HuH-7 (cell line): ENCODE results near the gene RALB.

ENCODE experiments used
- DNase-seq: peaks from one replicate; pipeline ENCODE4 v3.0.0; 2011; ENCODE audit warnings: low spot score

The RALB gene

DNA sequence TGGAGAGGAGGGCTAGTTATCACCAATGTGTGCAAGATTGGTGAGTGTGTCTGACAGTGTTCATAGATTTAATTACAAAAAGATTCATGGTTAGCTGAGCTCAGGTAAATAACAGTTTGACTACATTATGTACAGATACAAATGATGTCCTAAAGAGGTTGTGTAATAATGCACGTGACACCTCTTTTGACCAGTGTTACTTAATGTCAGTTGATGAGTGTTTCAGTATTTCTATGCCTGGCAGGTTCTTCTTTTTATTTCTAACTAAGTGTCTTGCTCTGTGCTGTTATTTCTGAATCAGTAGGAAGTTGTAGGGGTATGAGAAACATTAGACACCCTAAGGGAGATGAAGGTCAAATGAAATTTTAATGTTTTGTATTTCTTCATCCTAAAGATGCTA lies 85.4 kb downstream of the RALB start:
- DNase-seq, result no peak

- no peak for DNase-seq
Observed at GRCh38 chr2:120341977-120342376, 89.3 kb downstream of the RALB start.

DNA sequence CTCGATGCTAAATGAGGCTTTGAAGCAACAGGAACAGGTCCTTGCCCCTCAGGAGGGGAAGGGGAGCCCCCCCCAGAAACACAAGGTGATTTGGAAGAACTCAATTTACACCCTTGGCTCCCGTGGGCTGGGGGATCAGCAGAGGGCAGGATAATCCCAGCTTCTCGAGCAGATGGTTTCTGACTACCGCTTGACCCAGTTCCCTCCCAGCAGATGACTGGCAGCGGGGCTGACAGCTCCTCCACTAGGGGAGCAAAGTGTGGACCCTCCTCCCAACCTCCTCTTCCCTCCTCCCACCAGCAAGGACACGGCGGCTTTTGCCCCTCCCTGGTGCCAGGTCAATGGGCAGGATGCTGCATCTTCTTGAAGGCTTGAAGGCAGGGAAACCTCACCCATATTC lies 89.8 kb downstream of the RALB start:
- no peak for DNase-seq

DNA sequence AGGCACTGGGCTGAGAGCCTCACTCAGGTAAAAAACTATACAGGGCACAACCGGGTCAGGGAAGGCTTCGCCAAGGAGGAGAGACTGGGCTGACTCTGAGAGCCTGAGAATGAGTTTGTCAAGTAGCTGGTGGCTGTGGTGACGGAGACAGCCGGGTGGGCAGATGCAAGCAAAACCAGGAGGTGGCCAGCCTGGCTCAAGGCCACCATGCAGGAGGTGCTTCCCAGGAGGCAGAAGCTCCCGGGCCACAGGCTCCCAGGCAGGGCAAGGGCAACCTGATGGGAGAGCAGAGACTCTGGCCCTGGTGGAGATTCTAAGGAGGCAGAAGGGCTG lies 90.4 kb downstream of the RALB start:
- no peak for DNase-seq

DNA sequence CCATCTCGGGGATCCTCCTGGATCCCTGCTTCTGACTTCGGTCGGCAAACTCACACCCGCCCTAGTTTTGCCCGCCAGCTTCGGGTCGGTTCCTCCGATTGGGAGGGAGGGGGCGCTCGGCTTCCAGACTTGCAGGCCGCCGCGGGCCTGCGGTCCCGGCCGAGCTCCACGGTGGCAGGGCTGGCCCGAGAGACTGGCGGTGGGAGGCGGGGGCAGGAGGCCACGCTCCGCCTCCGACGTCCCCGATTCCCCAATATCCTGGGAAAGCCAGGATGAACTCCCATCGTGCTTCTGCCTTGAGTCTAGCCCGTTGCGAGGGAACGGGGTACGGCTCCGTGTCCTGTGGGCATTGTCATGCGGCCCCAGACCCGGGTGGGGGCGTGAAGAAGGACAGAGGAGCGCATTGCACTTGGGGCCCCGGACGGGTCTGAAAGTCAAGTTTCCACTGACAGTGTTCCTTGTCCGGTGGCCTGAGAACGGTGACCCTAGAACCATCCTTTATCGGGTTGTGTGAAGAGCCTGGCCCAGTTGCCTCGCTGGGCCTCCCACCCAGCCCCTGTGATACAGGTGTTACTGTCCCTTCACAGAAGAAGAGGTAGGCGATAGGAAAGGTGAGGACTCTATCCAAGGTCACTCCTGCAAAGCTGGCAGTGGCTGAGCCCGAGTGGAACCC lies 90.9 kb downstream of the RALB start:
- peak; percentile 85 for DNase-seq
